Adipocyte (in vitro differentiated cells): ENCODE data around the gene ADGRF1.

Experiments
- DNase-seq: peaks from one replicate; pipeline ENCODE4 v3.0.0-alpha.2; 2015; ENCODE audit warnings: low read depth
- H3K27me3 ChIP-seq: replicated peaks from 2 replicates; pipeline ENCODE4 v1.7.0; 2013; ENCODE audit warnings: mild to moderate bottlenecking, low read length, moderate library complexity; ENCODE audit not compliant: control insufficient read depth, insufficient read depth
- H3K36me3 ChIP-seq: 2 replicates; pipeline ENCODE4 v1.7.0; 2013; ENCODE audit warnings: low read length, mild to moderate bottlenecking, moderate library complexity; ENCODE audit not compliant: control insufficient read depth, insufficient read depth, severe bottlenecking
- H3K4me1 ChIP-seq: 2 replicates; pipeline ENCODE4 v1.7.0; 2013; ENCODE audit warnings: mild to moderate bottlenecking, low read length, moderate library complexity; ENCODE audit not compliant: control insufficient read depth, insufficient read depth
- H3K4me3 ChIP-seq: 2 replicates; pipeline ENCODE4 v1.7.0; 2013; ENCODE audit warnings: mild to moderate bottlenecking, low read length, moderate library complexity
- H3K9ac ChIP-seq: 2 replicates; pipeline ENCODE4 v1.7.0; 2013; ENCODE audit warnings: mild to moderate bottlenecking, low read length, moderate library complexity
- H3K9me3 ChIP-seq: 2 replicates; pipeline ENCODE4 v1.7.0; 2013; ENCODE audit warnings: mild to moderate bottlenecking, low read length, moderate library complexity; ENCODE audit not compliant: control insufficient read depth

The ADGRF1 gene

DNA sequence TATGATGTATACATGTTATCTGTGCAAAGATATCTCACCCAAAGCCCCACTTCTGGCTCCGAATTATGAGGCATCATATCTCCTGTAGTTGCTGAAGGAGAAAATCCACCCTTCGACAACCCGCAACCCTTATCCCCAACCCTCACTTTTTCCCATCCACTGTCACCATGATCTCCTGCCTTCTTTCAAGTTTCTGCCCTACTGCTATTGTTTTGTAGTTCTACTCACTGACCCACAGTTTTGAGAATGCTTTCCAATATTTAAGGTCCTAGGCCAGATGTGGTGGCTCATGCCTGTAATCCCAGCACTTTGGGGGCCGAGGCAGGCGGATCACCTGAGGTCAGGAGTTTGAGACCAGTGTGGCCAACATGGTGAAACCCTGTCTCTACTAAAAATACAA is 22.2 kb downstream of the ADGRF1 start:
- Histone ChIP-seq H3K4me3 (no peak overlapping the region), H3K9me3 (no peaks in the 10 kb centered on the region), H3K36me3 (no peaks in the 10 kb centered on the region), H3K9ac (no peak overlapping the region), H3K27me3 (peaks cover 11% of the 10 kb centered on the region), H3K4me1 (no peaks in the 10 kb centered on the region)
- DNase-seq, result no peak

DNA sequence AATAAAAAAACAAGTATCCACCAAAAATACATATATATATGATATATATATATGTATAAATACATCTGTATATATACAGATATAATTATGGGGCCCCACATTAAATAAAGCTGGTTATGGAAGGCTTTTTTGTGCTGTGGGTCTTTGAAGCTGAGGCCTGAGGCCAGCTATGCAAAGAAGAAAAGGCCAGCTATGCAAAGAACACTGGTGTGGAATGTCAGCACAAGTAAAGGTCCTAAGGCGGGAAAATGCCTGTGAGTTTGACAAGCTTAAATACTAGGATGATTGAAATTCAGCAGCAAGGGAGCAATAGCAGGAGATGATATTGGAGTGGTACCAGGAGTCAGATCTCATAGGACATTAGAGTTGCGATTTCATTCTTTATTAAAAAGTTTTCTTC is 25.2 kb downstream of the ADGRF1 start:
- Histone ChIP-seq H3K4me3 (no peak overlapping the region), H3K4me1 (no peaks in the 10 kb centered on the region), H3K9ac (no peak overlapping the region), H3K27me3 (peaks cover 15% of the 10 kb centered on the region), H3K9me3 (no peaks in the 10 kb centered on the region), H3K36me3 (no peaks in the 10 kb centered on the region)
- no peak for DNase-seq

DNA sequence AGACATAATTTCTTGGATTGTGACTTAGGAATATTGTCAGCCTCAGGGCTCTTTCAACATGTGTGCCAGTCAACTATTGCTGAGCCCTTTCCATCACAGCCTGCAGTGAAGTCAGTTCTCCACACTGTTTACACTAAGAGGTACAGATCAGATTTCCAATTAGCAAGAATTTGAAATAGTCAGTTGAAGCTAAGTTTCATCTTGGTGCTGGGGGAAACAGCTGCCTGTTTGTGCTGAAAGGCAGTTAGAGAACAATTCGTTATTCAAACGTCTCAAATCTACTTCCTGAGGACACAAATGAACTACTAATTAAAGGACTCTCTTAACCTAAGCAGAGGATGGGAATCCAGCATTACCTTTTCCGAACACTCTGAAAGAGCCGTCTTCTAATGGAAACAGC is 25.9 kb downstream of the ADGRF1 start:
- Histone ChIP-seq H3K4me1 (no peaks in the 10 kb centered on the region), H3K4me3 (no peak overlapping the region), H3K36me3 (no peaks in the 10 kb centered on the region), H3K27me3 (peaks cover 20% of the 10 kb centered on the region), H3K9me3 (no peaks in the 10 kb centered on the region), H3K9ac (no peak overlapping the region)
- DNase-seq, result peak; percentile 2

DNA sequence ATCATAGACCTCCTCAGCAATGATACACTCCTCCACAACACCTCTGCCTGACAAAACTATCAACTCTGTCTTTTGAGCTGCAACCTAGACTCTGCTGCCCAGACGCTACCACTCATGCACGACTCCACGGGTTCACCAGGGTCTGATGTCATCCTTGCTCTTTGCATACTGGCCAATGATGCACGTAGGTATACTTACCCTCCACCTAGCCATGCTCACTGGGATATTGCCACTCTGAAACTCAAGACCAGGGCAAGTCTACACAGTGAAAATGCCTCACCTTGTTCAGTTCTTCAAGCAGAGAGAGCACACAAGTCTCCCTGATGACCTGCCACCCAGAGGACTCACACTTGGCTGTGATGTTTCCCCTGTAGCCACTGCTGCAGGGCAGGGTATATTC is 27.7 kb downstream of the ADGRF1 start:
- no peak overlapping the region for H3K9ac ChIP-seq
- no peak overlapping the region for H3K4me3 ChIP-seq
- DNase-seq, result no peak
- peaks cover 29% of the 10 kb centered on the region for H3K27me3 ChIP-seq
- no peaks in the 10 kb centered on the region for H3K36me3 ChIP-seq
- H3K4me1 ChIP-seq, result no peaks in the 10 kb centered on the region
- no peaks in the 10 kb centered on the region for H3K9me3 ChIP-seq

DNA sequence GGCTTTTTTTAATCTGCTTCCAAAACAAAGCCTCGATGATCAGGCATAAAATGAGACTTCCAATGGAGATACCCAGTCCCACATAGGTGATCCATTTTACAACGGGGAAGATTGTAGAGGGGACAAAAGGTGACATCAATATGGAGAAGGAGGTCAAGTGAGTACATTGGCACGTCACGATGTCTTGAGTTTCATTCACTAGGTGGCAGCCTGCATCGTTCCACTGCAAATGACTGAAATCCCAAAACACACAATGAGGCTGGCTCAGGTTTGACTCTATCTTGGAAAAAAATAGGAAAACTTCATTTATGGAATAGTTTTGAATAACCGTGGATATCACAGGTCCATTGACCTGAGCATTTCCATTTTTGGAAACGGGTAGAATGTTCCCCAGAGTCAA is 32.5 kb downstream of the ADGRF1 start:
- peak; percentile 10 for DNase-seq
- H3K27me3 ChIP-seq, result peaks cover 33% of the 10 kb centered on the region
- H3K36me3 ChIP-seq, result no peaks in the 10 kb centered on the region
- no peak overlapping the region for H3K9ac ChIP-seq
- no peaks in the 10 kb centered on the region for H3K9me3 ChIP-seq
- H3K4me1 ChIP-seq, result no peaks in the 10 kb centered on the region
- H3K4me3 ChIP-seq, result no peak overlapping the region

DNA sequence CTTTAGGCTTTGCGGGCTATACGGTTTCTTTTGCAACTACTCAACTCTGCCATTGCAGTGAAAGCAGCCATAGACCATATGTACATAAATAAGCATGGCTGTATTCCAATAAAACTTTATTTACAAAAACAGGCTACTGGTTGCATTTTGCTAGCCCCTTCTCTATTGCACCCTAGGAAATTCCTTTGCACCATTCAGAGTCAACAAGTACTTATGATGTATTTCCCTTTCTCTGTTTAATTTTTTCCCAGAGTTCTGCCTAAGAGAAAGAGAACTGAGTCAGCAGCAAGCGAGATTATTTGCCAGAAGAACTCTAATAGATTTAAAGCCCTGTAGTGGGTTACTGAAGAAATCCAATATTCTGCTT is 33.8 kb downstream of the ADGRF1 start:
- Histone ChIP-seq H3K9ac (no peak overlapping the region), H3K36me3 (no peaks in the 10 kb centered on the region), H3K4me1 (no peaks in the 10 kb centered on the region), H3K4me3 (no peak overlapping the region), H3K27me3 (peaks cover 27% of the 10 kb centered on the region), H3K9me3 (no peaks in the 10 kb centered on the region)
- DNase-seq, result no peak

DNA sequence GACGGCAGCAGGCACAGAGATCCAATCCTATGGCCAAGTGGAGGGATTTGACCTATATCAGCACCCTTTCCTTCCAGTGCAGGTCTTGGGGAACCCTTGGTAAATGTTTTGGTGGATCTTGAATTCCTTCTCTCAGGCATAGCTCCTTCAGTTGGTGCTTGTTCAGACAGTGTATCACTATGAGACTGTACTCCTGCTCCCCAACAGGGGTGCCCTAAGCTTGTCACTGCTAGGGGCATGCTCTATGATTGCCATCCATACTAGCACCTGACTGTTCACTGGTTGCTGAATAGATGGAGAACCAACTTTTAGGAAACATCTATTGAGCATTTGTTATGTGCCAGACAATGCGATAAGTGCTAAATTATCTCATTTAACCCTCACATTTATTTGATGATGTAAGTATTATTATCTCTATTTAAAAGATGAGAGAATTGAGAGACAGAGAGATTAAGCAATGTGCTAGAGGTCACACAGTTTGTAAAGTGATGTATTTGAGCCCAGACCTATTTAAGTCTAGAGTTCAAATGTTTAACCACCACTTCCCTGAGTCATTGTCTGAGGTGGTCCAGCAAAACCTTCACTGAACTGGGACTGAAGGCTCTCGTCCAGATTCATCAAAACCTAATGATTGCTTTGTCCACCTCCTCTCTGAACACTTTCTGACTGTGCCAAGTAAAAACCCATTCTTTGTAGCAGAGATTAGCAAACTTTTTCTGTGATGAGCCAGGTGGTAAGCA is 34.3 kb downstream of the ADGRF1 start:
- H3K4me3 ChIP-seq, result no peak overlapping the region
- H3K9ac ChIP-seq, result no peak overlapping the region
- H3K36me3 ChIP-seq, result no peaks in the 10 kb centered on the region
- no peaks in the 10 kb centered on the region for H3K9me3 ChIP-seq
- no peak for DNase-seq
- peaks cover 23% of the 10 kb centered on the region for H3K27me3 ChIP-seq
- no peaks in the 10 kb centered on the region for H3K4me1 ChIP-seq

DNA sequence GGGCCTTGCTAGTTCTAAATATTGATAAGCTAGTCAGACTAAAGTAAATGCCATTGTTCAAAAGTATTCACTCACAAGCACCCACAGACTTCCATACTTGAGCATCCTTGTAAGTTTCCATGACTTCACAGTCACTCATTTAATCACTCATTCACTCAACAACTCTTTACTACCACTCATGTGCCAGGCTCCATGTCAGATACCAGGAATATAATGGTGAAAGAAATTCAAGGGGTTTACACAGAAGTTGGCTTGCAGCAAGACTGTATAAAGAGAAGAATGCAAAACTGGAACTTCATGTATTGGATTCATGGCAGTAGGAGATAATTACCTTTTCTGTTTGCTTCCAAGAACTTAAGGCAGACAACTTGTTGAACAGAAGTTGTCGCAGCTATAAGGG is 36.6 kb downstream of the ADGRF1 start:
- Histone ChIP-seq H3K27me3 (peaks cover 13% of the 10 kb centered on the region), H3K9ac (no peak overlapping the region), H3K36me3 (no peaks in the 10 kb centered on the region), H3K4me3 (no peak overlapping the region), H3K9me3 (no peaks in the 10 kb centered on the region), H3K4me1 (no peaks in the 10 kb centered on the region)
- no peak for DNase-seq

DNA sequence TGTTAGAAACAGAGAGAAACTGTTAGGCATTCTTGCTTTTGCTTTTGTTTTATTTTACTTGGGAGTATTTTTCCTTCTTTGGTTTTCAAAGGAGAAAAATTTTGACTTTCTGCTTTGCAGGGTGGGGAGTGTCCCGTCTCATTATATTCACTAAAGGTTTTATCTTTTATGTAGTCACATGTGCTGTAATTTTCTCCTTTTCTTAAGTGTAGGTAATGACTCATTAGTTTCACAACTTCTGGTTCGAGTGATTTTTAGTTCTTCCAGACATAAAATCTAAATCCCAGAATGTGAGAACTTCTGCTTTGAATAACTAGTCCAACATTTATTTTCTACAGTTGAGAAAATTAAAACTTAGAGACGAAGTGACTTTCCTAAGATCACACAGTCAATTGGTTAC is 37.7 kb downstream of the ADGRF1 start:
- Histone ChIP-seq H3K4me1 (no peaks in the 10 kb centered on the region), H3K36me3 (no peaks in the 10 kb centered on the region), H3K4me3 (no peak overlapping the region), H3K9me3 (no peaks in the 10 kb centered on the region), H3K27me3 (peaks cover 6% of the 10 kb centered on the region), H3K9ac (no peak overlapping the region)
- DNase-seq, result no peak

DNA sequence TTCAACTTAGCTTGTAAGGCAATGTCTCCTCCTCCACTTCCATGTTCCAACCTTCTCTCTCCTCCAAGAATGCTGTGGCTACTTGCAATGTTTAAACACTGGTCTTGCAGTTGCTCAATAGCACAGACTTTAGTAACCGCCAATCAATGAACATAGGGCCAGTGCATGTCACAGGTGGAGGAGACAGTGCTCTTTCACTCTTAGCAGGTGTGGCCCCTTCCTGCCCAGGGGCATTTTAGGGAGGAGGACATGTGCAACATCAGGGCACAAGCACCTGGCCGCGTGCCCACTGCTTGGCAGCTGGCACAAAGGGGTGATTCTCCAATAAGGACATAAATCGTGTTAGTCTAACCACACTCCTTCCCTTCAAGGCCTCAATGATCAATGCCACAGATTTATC is 41.3 kb downstream of the ADGRF1 start:
- Histone ChIP-seq H3K9ac (no peak overlapping the region), H3K27me3 (no peaks in the 10 kb centered on the region), H3K4me3 (no peak overlapping the region), H3K36me3 (no peaks in the 10 kb centered on the region), H3K9me3 (no peaks in the 10 kb centered on the region), H3K4me1 (no peaks in the 10 kb centered on the region)
- DNase-seq, result no peak

DNA sequence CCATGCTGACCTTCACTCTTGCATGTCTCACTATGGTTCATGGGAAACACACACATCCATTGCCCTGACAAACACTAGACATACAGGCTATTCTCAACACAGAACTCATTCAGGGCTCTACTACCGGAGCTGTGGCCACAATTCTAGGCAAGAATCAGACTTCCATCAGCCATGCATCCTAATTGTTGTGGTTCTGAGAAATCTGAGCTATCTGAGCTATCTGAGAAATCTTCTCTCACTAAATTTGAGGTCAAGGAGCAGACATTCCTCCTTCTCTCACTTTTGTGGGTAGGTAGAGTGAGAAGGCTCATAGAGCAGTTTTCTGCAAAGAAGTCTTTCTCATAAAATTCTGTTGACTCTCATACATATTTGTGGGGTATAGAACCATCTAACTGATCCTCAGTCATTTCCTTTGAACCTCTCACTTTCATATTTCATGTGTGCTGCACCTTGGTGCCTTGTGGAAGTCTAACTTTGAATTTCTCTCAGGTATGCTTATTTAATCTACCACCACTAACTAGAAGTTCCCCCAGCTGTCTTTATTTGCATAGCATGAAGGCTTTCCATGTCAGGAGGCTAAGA is 43.6 kb downstream of the ADGRF1 start:
- no peaks in the 10 kb centered on the region for H3K27me3 ChIP-seq

DNA sequence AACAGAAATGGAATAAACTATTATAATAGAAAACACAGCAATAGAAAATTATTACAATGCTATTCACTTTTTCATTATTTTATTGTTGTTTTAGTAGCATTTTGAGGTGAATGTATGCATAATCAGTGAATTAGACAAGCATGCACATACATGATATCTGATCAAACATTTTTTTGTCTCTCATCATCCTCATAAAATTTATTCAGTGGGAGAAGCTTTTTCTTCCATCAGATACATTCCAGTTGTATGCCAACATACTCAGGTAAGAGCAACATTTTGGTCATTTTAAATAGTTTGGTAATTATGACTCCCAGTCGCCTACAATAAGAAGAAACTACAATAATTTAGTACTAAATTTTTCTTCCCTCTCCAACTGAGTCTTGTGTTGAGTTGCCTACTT is 44.5 kb downstream of the ADGRF1 start:
- no peak overlapping the region for H3K9ac ChIP-seq

More for the DNA sequence above, 43.6 kb downstream of the ADGRF1 start:
- Histone ChIP-seq H3K4me3 (no peak overlapping the region), H3K4me1 (no peaks in the 10 kb centered on the region), H3K36me3 (no peaks in the 10 kb centered on the region), H3K9me3 (no peaks in the 10 kb centered on the region), H3K9ac (no peak overlapping the region)
- no peak for DNase-seq

More for the DNA sequence above, 44.5 kb downstream of the ADGRF1 start:
- Histone ChIP-seq H3K4me1 (no peaks in the 10 kb centered on the region), H3K4me3 (no peak overlapping the region), H3K27me3 (no peaks in the 10 kb centered on the region), H3K9me3 (no peaks in the 10 kb centered on the region), H3K36me3 (no peaks in the 10 kb centered on the region)
- no peak for DNase-seq
